Right lobe of liver (tissue), 4 donors: ENCODE data around the gene CHST11.

Source experiments
- CTCF ChIP-seq, 4 donors: fragments of 200-600 bp in 3 of 4; fragments of 450-650 bp in 1 of 4; IDR thresholded peaks; one replicate each; pipeline versions ENCODE4 v1.5.1 to v1.8.0; 2016 to 2022; ENCODE audit warnings: antibody characterized with exemption in 4 of 4, mild to moderate bottlenecking in 2 of 4
- POLR2A ChIP-seq: fragments of 450-650 bp; IDR thresholded peaks from one replicate; pipeline ENCODE4 v1.6.1; 2017; ENCODE audit warnings: antibody characterized with exemption, mild to moderate bottlenecking
- donor health status: DM: no; HTN: no; CAD: no.
- donor health status: DM: no; HTN: no; CAD: no.
- donor health status: DM: no; HTN: yes; CAD: no.

- TF ChIP-seq CTCF (IDR thresholded peaks at IDR 0.05) (no peak), POLR2A (no peak)
Observed at GRCh38 chr12:104516821-104517220, 60.1 kb downstream of the CHST11 start.
